ENCODE measurements around the gene PIGBOS1. TPM values are rescaled to one million over a fixed set of nuclear protein-coding genes. Genes with fewer than 3 reads are reported as not detected.

The PIGBOS1 gene
- total RNA-seq, 1 donor from 2014 or later, result 8.9 TPM

GRCh38 chr15:55284426-55284825 is 34.5 kb downstream of the PIGBOS1 start:
- Histone ChIP-seq H3K4me3 (ENCODE audit: insufficient read depth, low read depth, low read length) (no peak overlapping the region), H3K27me3 (ENCODE audit: insufficient read depth, low read length) (no peaks in the 10 kb centered on the region), H3K36me3 (ENCODE audit: insufficient read depth, low read length) (no peaks in the 10 kb centered on the region), H3K9ac (ENCODE audit: low read length) (no peak overlapping the region), H2AFZ (ENCODE audit: low read depth, low read length) (no peak overlapping the region), H3K4me2 (ENCODE audit: low read length) (no peak overlapping the region), H4K20me1 (ENCODE audit: insufficient read depth, low read length) (peaks cover 4% of the 10 kb centered on the region), H3K79me2 (ENCODE audit: insufficient read depth, low read length) (peaks cover 59% of the 10 kb centered on the region), H3K4me1 (ENCODE audit: insufficient read depth, low read length) (peaks cover 29% of the 10 kb centered on the region), H3K9me3 (ENCODE audit: insufficient read depth, low read depth, low read length) (no peaks in the 10 kb centered on the region), H3K27ac (ENCODE audit: low read depth, low read length) (no peak overlapping the region)
- no peaks in the 10 kb centered on the region for H3K27me3 Mint-ChIP-seq (ENCODE audit: low read depth, unreplicated experiment)
- no peak overlapping the region for H3K4me3 Mint-ChIP-seq (ENCODE audit: unreplicated experiment)
- no peaks in the 10 kb centered on the region for H3K9me3 Mint-ChIP-seq (ENCODE audit: unreplicated experiment)
- H3K27ac Mint-ChIP-seq (ENCODE audit: unreplicated experiment), result no peak overlapping the region
- H3K36me3 Mint-ChIP-seq (ENCODE audit: low read depth, unreplicated experiment), result peaks cover 2% of the 10 kb centered on the region
- DNase-seq (ENCODE audit: low read depth), result no peak
- FAIRE-seq, result no peak
- peaks cover 30% of the 10 kb centered on the region for H3K4me1 Mint-ChIP-seq (ENCODE audit: low read depth, unreplicated experiment)
- TF ChIP-seq CTCF (IDR thresholded peaks at IDR 0.05; ENCODE audit: insufficient read depth, low read depth, low read length) (no peak), EZH2 (IDR thresholded peaks at IDR 0.05; ENCODE audit: insufficient read depth, low read length) (no peak)

GRCh38 chr15:55283379-55284147 is 35.4 kb downstream of the PIGBOS1 start:
- Histone ChIP-seq H3K4me1 (ENCODE audit: insufficient read depth, low read length) (peaks cover 30% of the 10 kb centered on the region), H3K36me3 (ENCODE audit: insufficient read depth, low read length) (no peaks in the 10 kb centered on the region), H3K9me3 (ENCODE audit: insufficient read depth, low read depth, low read length) (no peaks in the 10 kb centered on the region), H3K27ac (ENCODE audit: low read depth, low read length) (no peak overlapping the region), H4K20me1 (ENCODE audit: insufficient read depth, low read length) (peaks cover 12% of the 10 kb centered on the region), H2AFZ (ENCODE audit: low read depth, low read length) (no peak overlapping the region), H3K4me3 (ENCODE audit: insufficient read depth, low read depth, low read length) (no peak overlapping the region), H3K27me3 (ENCODE audit: insufficient read depth, low read length) (no peaks in the 10 kb centered on the region), H3K4me2 (ENCODE audit: low read length) (no peak overlapping the region), H3K79me2 (ENCODE audit: insufficient read depth, low read length) (peaks cover 60% of the 10 kb centered on the region), H3K9ac (ENCODE audit: low read length) (no peak overlapping the region)
- Mint-ChIP-seq H3K9me3 (ENCODE audit: unreplicated experiment) (no peaks in the 10 kb centered on the region), H3K4me3 (ENCODE audit: unreplicated experiment) (no peak overlapping the region), H3K36me3 (ENCODE audit: low read depth, unreplicated experiment) (peaks cover 2% of the 10 kb centered on the region), H3K4me1 (ENCODE audit: low read depth, unreplicated experiment) (peaks cover 34% of the 10 kb centered on the region), H3K27ac (ENCODE audit: unreplicated experiment) (peak overlapping the region; percentile 77), H3K27me3 (ENCODE audit: low read depth, unreplicated experiment) (no peaks in the 10 kb centered on the region)
- FAIRE-seq (no peak), DNase-seq (ENCODE audit: low read depth) (no peak)
- TF ChIP-seq CTCF (IDR thresholded peaks at IDR 0.05; ENCODE audit: insufficient read depth, low read depth, low read length) (no peak), EZH2 (IDR thresholded peaks at IDR 0.05; ENCODE audit: insufficient read depth, low read length) (no peak)

GRCh38 chr15:55282284-55282833 is 36.6 kb downstream of the PIGBOS1 start:
- Histone ChIP-seq H3K4me1 (ENCODE audit: insufficient read depth, low read length) (peaks cover 29% of the 10 kb centered on the region), H2AFZ (ENCODE audit: low read depth, low read length) (peak overlapping the region; percentile 28), H3K4me2 (ENCODE audit: low read length) (peak overlapping the region; percentile 73), H3K27me3 (ENCODE audit: insufficient read depth, low read length) (no peaks in the 10 kb centered on the region), H3K9ac (ENCODE audit: low read length) (peak overlapping the region; percentile 38), H3K36me3 (ENCODE audit: insufficient read depth, low read length) (no peaks in the 10 kb centered on the region), H3K9me3 (ENCODE audit: insufficient read depth, low read depth, low read length) (no peaks in the 10 kb centered on the region), H4K20me1 (ENCODE audit: insufficient read depth, low read length) (peaks cover 12% of the 10 kb centered on the region), H3K4me3 (ENCODE audit: insufficient read depth, low read depth, low read length) (no peak overlapping the region), H3K79me2 (ENCODE audit: insufficient read depth, low read length) (peaks cover 55% of the 10 kb centered on the region), H3K27ac (ENCODE audit: low read depth, low read length) (peak overlapping the region; percentile 61)
- H3K27ac Mint-ChIP-seq (ENCODE audit: unreplicated experiment), result peak overlapping the region; percentile 77
- H3K36me3 Mint-ChIP-seq (ENCODE audit: low read depth, unreplicated experiment), result peaks cover 2% of the 10 kb centered on the region
- no peak overlapping the region for H3K4me3 Mint-ChIP-seq (ENCODE audit: unreplicated experiment)
- H3K4me1 Mint-ChIP-seq (ENCODE audit: low read depth, unreplicated experiment), result peaks cover 33% of the 10 kb centered on the region
- H3K27me3 Mint-ChIP-seq (ENCODE audit: low read depth, unreplicated experiment), result no peaks in the 10 kb centered on the region
- FAIRE-seq (no peak), DNase-seq (ENCODE audit: low read depth) (peak; percentile 90)
- no peaks in the 10 kb centered on the region for H3K9me3 Mint-ChIP-seq (ENCODE audit: unreplicated experiment)
- TF ChIP-seq EZH2 (IDR thresholded peaks at IDR 0.05; ENCODE audit: insufficient read depth, low read length) (no peak), CTCF (IDR thresholded peaks at IDR 0.05; ENCODE audit: insufficient read depth, low read depth, low read length) (no peak)

Data from astrocyte (in vitro differentiated cells and primary cell).